GM21423 (cell line): ENCODE results near the gene DMD.
"Not testable (repeated sequence)": the region's sequence is repeated elsewhere in the genome, so short reads cannot be mapped to it uniquely, and the experiment has no call there.

Experiments used
- ATAC-seq: cut with Tn5 transposase; IDR thresholded peaks from one replicate; pipeline ENCODE4 v1.9.1; 2021; ENCODE audit warnings: mild to moderate bottlenecking, moderate library complexity; ENCODE audit not compliant: unreplicated experiment

The DMD gene

DNA sequence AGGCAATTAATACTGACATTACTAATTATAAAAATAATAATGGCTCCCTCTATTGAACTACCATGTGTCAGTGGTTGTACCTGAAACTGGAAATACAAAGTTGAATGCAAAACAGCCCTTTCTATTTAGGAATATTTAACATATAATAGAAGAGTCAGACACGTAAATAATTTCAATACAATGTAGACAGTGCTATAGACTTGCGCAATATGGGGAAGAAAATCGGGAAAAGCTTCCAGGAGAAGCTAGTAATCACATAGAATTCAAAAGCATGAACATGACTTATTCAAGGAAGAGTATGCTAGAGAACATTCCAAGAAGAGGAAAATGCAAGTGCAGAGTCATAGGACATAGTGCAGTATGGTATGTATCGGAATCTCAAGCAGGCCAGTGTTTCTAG lies 1730.7 kb downstream of the DMD start:
- no peak for ATAC-seq

DNA sequence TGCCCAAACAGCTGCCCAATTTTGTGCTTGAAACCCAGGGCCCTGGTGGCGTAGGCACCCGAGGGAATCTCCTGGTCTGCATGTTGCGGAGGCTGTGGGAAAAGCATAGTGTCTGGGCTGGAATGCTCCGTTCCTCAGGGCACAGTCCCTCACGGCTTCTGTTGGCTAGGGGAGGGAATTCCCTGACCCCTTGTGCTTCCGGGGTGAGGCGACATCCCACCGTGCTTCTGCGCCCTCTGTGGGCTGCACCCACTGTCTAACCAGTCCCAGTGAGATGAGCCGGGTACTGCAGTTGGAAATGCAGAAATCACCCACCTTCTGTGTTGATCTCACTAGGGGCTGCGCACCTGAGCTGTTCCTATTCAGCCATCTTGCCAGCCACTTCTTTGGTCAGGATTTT lies 1740.1 kb downstream of the DMD start:
- ATAC-seq, result no peak

DNA sequence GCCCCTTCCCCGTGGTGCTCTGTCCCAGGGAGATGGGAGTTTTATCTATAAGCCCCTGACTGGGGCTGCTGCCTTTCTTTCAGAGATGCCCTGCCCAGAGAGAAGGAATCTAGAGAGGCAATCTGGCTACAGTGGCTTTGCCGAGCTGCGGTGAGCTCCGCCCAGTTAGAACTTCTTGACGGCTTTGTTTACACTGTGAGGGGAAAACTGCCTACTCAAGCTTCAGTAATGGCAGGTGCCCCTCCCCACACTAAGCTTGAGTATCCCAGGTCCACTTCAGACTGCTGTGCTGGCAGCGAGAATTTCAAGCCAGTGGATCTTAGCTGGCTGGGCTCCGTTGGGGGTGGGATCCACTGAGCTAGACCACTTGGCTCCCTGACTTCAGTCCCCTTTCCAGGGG lies 1740.6 kb downstream of the DMD start:
- ATAC-seq, result not testable (repeated sequence)

DNA sequence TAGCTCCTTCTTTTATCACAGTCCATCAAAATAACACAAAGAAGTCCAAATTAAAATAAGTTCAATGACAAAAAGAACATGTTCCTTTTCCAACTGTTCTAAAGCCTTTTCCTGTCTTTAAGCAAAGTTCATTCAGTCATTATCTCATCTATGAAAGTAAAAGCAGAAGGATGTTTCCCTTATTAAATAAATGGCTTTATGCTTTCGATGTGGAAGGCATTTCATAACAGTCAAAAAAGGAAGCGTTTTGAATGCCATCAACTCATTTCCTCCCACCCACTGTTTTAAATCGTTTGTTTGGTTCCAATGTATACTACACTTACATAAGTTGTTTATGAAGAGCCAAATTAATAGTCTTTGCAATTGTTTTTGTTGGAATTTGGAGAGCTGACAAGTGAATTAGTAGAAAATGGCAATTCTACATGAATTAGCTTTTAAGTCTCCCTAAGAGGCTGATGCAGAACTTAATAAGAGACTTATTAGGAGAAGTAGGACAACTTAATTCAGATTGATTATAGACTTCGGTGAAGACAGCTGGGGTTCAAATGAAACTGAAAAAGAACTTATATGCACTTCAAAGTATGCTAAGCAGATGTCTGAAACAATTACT lies 1746.9 kb downstream of the DMD start:
- no peak for ATAC-seq

DNA sequence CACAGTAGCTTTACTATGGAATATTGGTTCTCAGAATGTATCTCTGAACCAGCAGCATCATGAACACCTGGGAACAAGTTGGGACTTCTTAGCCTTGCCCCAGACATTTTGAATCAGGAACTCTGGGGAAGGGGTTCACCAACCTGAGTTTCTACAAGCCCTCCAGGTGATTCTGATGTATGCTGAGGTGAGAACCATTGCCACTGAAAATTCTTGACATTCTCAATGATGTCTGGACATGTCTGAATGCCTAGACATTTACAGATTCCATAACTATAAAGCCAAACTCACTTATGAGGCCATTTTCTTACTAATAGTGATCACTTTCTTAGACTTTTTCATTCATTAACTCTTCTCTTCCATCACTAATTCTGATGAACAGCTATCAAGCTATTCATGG lies 1750.1 kb downstream of the DMD start:
- ATAC-seq, result no peak

DNA sequence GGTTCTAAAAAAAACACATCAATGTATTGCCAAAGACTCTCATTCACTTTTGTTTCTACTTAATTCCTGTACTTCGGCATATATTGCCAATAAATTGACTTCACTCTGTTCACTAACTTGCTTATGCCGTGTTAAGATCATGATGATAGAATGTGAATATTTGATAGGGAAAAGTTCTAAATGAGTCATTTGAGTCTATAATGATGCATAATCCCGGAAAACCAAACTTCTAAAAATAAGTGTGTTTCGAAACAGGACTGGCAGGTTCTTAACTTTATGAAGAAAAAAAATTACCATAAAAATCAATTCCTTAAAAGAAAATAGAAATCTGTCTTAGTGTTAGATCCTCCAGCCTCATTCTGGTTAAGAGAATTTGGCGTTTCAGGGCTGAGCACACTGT lies 1752.0 kb downstream of the DMD start:
- ATAC-seq, result no peak

DNA sequence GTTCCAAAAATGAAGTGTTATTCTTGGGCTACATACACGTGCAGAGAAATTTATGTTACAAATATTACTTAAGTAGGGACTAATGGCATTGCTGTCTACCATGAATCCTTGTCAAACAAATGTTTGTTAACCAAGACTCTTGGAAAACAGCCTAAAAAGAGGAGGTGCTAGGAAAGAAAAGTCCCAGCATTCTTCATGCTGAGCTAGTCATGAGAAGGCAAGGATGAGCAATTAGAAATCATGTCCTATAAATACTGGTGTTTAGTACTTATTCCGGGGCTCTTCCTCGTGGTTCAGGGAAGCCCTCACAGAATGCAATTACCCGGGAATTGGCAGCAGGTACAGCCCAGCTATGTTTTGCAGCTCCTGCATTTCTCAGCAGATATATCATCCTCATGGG lies 1761.4 kb downstream of the DMD start:
- ATAC-seq, result no peak

DNA sequence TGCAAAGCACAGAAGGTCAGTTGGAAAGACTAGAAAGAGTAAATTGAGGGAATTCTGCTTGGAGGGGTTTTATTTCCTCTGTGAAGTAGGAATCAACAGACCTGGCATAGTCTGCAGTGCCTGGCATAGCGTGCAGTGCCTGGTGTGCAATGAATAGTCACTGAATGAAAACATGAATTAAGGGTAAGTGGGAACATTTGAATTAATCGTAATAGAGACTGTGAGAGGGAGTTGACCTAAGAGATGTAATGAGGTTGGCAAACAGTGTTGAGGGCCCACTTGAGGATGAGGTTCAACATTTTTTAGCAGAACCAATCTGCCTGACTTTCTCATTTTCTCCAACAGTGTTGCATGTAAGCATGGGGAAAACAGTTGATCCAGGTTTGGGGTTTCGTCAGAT lies 1762.3 kb downstream of the DMD start:
- ATAC-seq, result no peak

DNA sequence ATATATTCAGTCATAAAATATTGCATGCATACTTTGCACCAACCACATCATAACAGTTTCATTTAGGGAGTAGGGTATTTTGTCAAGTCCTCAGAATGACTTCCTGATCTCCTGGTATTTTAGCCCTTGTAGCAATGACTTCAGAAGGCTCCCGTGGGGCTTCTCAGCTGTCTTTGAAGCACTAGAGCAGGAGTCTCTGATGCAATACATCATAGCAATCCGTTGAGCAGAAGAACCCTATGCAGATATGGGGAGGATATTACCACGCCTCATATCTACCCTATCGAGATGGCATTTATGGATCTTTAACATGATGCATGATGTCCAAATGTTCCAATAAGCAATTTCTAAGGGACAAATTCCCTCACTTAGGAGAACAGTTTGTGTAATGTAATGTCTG lies 1765.8 kb downstream of the DMD start:
- no peak for ATAC-seq

DNA sequence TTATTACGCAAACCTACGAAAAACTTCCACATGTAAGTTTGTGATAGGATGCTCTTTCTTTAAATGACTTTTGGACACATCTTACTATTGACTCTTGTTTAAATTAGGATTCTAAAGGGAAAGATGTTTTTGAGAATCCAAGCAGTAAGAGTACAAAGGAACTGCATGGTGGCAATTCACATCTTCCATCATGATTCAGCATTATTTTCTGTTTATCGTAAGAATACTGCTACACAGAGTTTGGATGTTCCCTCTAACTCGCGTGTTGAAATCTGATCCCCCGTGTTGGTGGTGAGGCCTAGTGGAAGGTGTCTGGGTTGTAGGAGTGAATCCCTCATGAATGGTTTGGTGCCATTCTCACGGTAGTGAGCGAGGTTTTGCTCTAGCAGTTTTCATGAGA lies 1767.7 kb downstream of the DMD start:
- no peak for ATAC-seq

DNA sequence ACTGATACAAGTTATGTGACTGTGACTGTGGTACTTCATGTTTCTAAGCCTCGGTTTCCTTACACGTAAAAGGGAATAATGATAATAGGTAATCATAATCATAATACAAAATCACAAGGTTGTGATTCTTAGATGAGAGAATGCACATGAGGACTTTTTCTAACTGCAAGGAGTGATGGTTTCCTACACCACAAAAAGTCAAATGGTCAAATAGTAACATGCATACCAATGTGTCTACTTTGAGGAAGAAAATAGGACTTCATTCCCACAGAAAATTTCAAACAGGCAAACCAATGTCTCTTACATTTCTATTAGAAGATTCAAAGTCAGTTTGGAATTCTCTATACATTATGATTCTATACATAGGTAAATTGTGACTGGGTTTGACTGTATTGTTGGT lies 1770.8 kb downstream of the DMD start:
- no peak for ATAC-seq

DNA sequence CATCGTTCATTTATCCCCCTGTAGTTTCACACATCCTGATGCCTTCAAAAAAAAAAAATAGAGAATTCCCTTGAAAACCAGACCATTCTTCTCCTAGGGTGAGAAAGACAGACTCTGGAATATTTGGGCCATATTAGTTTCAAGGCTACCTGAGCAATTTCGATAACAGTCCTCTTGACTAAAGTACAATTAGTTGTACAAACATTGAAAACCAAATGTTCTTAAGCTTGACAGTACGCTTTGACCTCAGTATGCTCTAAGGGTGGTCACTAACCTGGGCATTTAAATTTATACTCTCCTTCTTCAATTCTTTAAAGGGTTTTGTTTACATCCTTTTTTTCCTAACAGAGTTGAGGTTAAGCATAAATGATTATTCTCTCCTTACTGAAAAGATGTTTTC lies 1774.9 kb downstream of the DMD start:
- no peak for ATAC-seq

DNA sequence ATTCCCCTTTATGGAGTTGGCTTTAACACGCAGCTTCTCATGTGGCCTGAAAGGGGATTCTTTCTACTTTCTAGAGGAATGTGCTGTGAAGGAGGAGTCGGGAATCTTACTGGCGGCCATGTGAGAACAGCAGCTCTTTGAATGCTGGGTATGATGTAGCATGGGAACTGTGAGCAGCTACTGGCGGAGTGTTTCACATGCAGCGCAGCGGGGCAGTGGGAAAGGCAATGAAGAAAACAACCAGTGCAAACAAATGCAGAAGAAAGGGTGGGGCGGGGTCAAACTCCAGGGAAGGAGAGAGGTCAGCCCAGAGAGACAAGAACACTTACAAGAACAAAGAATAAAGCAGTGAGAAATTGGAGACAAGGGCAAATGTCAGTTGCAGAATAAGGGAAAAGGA lies 1775.8 kb downstream of the DMD start:
- no peak for ATAC-seq

DNA sequence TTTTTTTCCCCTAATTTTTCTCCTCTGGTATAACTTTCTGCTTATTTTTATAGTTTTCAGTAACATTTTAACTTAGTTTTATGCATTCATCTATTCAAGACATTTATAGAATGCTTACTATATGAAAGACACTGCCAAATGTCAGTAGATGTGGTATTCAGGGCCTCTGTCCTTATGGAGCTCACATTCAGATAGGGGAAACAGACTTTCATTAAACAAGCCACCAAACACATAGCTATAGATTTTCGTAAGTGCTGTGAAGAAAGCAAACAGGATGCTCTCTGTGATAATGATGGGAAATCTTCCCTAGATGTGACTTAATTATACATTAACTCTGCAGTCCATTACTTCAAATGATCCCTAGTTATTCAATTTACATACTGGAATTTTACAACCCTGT lies 1777.5 kb downstream of the DMD start:
- ATAC-seq, result no peak

DNA sequence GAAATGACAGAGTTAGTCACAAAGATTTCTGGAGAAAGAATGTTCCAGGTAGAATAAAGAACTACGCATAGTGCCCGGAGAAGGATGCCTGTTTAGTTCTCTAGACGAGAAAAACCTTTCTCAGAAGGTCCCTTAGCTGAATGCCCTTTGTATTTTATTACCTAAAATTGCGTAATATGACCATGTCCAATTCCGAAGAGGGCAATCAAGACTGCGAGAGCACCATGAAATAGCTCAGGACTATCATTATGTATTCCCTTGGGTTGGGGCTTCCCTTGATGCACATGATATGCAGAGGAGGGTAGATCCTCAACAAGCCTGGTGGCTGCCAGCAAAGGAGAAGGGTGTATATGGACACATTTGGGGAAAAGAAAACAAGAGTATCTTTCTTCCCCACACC lies 1781.4 kb downstream of the DMD start:
- no peak for ATAC-seq

DNA sequence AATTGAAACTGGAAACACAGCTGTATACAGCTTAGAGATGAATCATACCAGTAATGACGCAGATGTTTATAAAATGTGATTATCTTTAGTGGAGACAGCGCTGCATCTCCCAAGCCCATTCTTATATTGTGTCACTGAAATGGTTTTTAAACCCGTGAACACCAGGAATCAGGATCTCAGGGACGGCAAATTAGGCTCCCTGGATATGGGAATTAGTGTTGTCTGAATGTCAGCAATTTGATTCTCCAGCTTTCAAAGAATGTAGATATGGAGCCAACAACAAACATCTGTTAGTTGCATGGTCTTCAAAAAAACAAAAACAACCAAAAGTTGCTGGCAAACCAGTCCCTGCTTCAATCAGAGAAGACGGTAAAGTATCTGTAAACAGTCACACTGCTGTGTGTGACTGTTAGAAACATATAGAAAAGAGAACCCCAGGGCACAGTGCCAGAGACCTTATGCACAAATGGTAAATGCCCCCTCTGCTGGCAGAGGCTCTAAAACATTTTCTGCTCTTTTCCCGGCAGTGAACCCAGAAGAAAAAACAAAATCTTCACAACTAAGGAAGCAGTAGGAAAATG lies 1787.7 kb downstream of the DMD start:
- ATAC-seq, result no peak

DNA sequence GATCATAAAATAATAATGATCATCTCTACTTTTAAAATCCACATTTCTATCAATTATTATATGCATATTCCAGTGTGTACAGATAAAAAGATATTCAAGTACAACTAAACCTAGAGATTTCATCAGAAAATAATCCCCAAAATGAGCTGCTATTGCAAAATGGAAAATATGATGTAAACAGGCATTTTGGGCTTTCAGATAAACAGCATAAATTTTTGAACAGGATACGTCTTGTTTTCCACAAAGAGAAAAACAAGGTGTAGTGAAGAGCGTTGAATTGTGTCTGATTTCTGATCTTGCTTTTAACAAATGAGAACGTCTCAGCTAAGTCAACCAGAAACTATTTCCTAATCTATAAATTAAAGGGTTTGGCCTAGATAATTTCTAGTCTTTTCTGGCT lies 1789.9 kb downstream of the DMD start:
- no peak for ATAC-seq

DNA sequence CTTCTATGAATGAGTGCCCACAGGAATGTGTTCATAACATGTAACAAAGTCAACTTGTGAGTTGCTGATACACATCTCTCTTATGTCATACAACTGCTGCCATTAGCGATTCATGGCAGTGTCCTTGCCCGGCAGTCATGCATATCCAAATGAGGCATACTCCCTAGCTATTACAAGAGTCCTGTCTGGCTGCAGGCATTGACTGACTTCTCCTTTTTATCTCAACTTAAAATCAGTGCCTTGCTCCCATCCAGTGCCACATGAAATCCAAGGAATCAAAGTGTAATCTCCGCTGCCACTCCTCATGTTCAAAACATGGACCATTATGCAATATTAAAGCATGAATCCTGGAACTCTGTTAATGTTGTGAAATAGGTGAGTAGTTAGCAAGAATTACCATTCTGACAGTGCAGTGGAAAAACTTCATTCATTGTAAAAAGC lies 1790.6 kb downstream of the DMD start:
- ATAC-seq, result no peak

DNA sequence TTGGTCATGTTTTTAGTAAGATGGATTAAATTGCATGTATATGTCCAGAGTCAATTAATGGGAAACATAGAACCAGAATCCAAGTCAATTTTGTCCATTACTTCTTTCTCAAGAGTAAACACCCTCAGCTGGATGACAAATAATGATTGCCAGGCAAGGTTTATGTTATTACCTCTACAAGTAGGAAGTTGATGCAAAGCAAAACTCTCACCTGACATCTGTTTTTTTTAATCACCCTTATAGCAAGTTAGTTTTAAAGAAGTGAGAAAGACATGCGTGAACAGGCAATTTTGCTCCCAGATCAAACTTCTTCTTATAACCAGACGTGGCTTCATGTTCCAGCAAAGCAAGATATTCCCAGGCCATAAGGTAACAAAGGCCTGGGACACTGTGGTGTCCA lies 1791.0 kb downstream of the DMD start:
- no peak for ATAC-seq

DNA sequence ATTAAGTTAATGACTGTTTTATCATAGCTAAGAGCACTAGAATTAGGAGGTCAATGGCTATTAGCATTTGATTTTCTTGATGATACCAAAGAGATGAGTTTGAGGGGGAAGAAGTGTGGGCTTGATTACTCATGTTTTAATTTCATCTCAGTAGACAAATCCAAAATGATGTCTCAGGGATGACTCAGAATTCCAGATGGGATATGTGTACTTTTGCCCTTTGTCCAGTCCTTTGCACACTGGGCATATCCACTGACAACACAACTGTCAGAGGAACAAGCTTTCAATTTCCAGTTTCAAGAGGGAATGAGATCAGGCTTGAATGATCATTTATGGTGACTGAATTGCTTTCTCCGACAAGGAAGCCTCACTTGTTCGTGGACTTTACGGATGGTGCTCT lies 1814.2 kb downstream of the DMD start:
- no peak for ATAC-seq

DNA sequence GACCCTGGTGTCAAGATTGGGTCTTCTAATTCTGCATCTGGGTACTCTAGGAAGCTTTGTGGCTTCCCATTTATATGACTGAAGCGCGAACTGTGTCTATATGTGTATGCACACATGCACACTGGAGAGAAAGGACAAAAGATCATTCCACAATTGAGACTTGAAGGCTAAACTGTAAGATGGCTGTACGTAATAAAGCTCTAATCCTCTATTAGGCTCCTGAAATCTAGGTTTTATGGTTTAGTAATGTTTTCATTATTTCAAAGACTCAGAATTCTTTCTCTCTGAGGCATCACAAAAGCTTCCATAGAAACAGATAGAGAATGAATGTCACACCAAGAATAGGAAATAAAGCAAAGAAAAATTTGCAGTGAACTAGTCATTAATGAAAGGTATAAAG lies 1818.8 kb downstream of the DMD start:
- ATAC-seq, result no peak

DNA sequence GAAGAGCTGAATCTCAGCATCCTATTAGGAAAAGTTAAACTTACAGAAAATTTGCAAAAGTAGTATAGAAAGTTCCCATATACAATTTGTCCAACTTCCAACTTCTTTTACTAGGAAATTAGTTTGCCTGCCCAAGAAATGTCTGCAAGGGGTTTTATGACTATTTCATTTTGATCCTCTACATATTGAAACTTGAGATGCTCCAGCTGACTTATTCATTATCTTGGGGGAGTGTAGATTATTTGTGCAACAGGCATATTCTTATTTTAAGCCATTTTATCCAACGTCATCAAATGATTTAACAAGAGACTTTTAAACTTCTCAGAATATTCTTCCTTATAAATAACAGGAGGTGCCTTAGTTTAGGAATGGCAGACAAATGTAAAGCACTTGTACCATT lies 1822.4 kb downstream of the DMD start:
- ATAC-seq, result no peak

DNA sequence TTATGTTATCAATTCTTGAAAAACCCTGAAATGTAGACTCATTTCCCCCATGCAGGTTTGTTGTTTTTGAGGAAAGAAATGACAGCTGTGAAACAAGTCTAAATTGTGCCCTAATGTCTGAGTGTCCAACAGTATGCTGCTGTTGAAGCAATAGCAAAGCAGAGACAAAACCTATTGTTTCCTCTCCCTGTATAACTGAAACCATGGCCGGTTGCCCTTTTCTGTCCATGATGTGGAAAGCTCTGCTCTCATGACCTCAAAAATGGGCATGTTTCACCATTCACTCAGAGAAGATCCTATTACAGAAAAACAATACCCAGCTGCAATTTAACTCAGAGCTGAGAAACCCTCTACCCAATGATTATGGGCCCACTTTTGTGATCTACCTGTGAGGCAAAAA lies 1826.9 kb downstream of the DMD start:
- no peak for ATAC-seq
